Uterus (tissue), 4 donors: ENCODE data around the gene NCAPD3. TPM values are rescaled to one million over a fixed set of nuclear protein-coding genes. Genes with fewer than 3 reads are reported as not detected.

Source experiments
- DNase-seq, 2 donors: peaks; one replicate each; pipeline ENCODE4 v3.0.0-alpha.2; 2019 to 2020
- H3K27ac ChIP-seq, 2 donors: fragments of 200-600 bp; sonication (generic); 1 replicate in 1 of 2; 2 replicates in 1 of 2; pipeline ENCODE4 v1.5.1; 2016 to 2018
- H3K27me3 ChIP-seq, 2 donors: fragments of 200-600 bp; sonication (generic); one replicate each; pipeline ENCODE4 v1.5.1; 2018 to 2019; ENCODE audit warnings: control low read depth in 1 of 2
- H3K36me3 ChIP-seq, 2 donors: fragments of 200-600 bp; sonication (generic); one replicate each; pipeline ENCODE4 v1.5.1; 2019; ENCODE audit warnings: control low read depth in 1 of 2
- H3K4me1 ChIP-seq, 2 donors: fragments of 200-600 bp; sonication (generic); one replicate each; pipeline ENCODE4 v1.5.1; 2018 to 2019; ENCODE audit warnings: control low read depth in 1 of 2
- H3K4me3 ChIP-seq, 2 donors: fragments of 200-600 bp; sonication (generic); 1 replicate in 1 of 2; 2 replicates in 1 of 2; pipeline ENCODE4 v1.5.1; 2018 to 2019; ENCODE audit warnings: mild to moderate bottlenecking in 1 of 2
- H3K9me3 ChIP-seq, 2 donors: fragments of 200-600 bp; sonication (generic); one replicate each; pipeline ENCODE4 v1.5.1; 2019; ENCODE audit warnings: control low read depth in 1 of 2
- CTCF ChIP-seq, 4 experiments: fragments of 200-600 bp in 2 of 4; fragments of 450-650 bp in 2 of 4; sonication (generic) in 2 of 4; IDR thresholded peaks; one replicate each; pipeline ENCODE4 v1.5.1; 2016 to 2019; ENCODE audit warnings: antibody characterized with exemption in 4 of 4, mild to moderate bottlenecking in 2 of 4, moderate library complexity in 1 of 4
- POLR2A ChIP-seq, 2 donors: fragments of 450-650 bp; IDR thresholded peaks; one replicate each; pipeline ENCODE4 v1.6.1; 2016; ENCODE audit warnings: antibody characterized with exemption in 2 of 2, mild to moderate bottlenecking in 1 of 2, moderate library complexity in 1 of 2
- intact Hi-C: fragments of 100-400 bp; cut with DNase I; formaldehyde crosslinking; loops from one replicate; pipeline ENCODE4 v1.15.1; 2023; ENCODE audit warnings: low total_unique reads
- total RNA-seq, 4 donors: library from RNA; depleted of rRNA in 3 of 4; stranded (reverse); fragments of >200 nt in 3 of 4; gene quantifications; one replicate each; pipeline versions ENCODE4 v1.1.0 to v1.2.4, GENCODE V29; 2014 to 2023
- donor health status: DM: yes; HTN: yes; CAD: no.

NCAPD3 gene
- total RNA-seq, 4 donors from 2014 or later, result 6.4 to 27.1 (median 9.9) TPM

GRCh38 chr11:134228625-134229024 is 4.9 kb upstream of the NCAPD3 start:
- Histone ChIP-seq H3K36me3 (no peaks in the 10 kb centered on the region), H3K9me3 (no peaks in the 10 kb centered on the region), H3K4me1 (peaks cover 0 to 9% of the 10 kb centered on the region in 2 donors), H3K27ac (no peak overlapping the region), H3K4me3 (no peak overlapping the region), H3K27me3 (no peaks in the 10 kb centered on the region)
- intact Hi-C loops, result no loop called here
- DNase-seq, result no peak
- TF ChIP-seq CTCF (IDR thresholded peaks at IDR 0.05) (no peak), POLR2A (IDR thresholded peaks at IDR 0.05) (no peak)

GRCh38 chr11:134226806-134227325 is 3.1 kb upstream of the NCAPD3 start:
- intact Hi-C loops, result no loop called here
- Histone ChIP-seq H3K27me3 (no peaks in the 10 kb centered on the region), H3K9me3 (no peaks in the 10 kb centered on the region), H3K36me3 (no peaks in the 10 kb centered on the region), H3K4me1 (peaks cover 0 to 9% of the 10 kb centered on the region in 2 donors), H3K4me3 (no peak overlapping the region), H3K27ac (no peak overlapping the region)
- no peak for DNase-seq
- TF ChIP-seq CTCF (IDR thresholded peaks at IDR 0.05) (no peak), POLR2A (IDR thresholded peaks at IDR 0.05) (no peak)

- intact Hi-C loops, result no loop called here
- TF ChIP-seq POLR2A (IDR thresholded peaks at IDR 0.05), result no peak
- TF ChIP-seq CTCF (IDR thresholded peaks at IDR 0.05), result peak in 1 of 4 experiments; percentile 3
- H3K9me3 ChIP-seq, result no peaks in the 10 kb centered on the region
- no peaks in the 10 kb centered on the region for H3K27me3 ChIP-seq
- H3K4me1 ChIP-seq, result peaks cover 0 to 9% of the 10 kb centered on the region in 2 donors
- peak overlapping the region; percentile 81 to 98 for H3K4me3 ChIP-seq
- H3K27ac ChIP-seq, result peak overlapping the region; percentile 96
- no peaks in the 10 kb centered on the region for H3K36me3 ChIP-seq
- peak; percentile 29 to 39 for DNase-seq
Measured at GRCh38 chr11:134224710-134225664, 1.2 kb upstream of the NCAPD3 start.

- H3K4me3 ChIP-seq, result peak overlapping the region; percentile 81 to 98
- H3K9me3 ChIP-seq, result no peaks in the 10 kb centered on the region
- H3K4me1 ChIP-seq, result peaks cover 0 to 9% of the 10 kb centered on the region in 2 donors
- no peaks in the 10 kb centered on the region for H3K27me3 ChIP-seq
- TF ChIP-seq CTCF (IDR thresholded peaks at IDR 0.05) (no peak), POLR2A (IDR thresholded peaks at IDR 0.05) (no peak)
- intact Hi-C loops, result no loop called here
- H3K27ac ChIP-seq, result peak overlapping the region in 1 of 2 donors; percentile 96
- DNase-seq, result no peak
- no peaks in the 10 kb centered on the region for H3K36me3 ChIP-seq
Measured at GRCh38 chr11:134223121-134223520, 646 bp downstream of the NCAPD3 start.

GRCh38 chr11:134216816-134217215 is 7.0 kb downstream of the NCAPD3 start:
- no peak overlapping the region for H3K4me3 ChIP-seq
- intact Hi-C loops, result loop anchor here (10.0 kb wide), 1 partner anchor 48 kb away; no protein-coding TSS in a partner anchor
- no peak overlapping the region for H3K27ac ChIP-seq
- DNase-seq, result no peak
- H3K9me3 ChIP-seq, result no peaks in the 10 kb centered on the region
- TF ChIP-seq POLR2A (IDR thresholded peaks at IDR 0.05) (no peak), CTCF (IDR thresholded peaks at IDR 0.05) (no peak)
- no peaks in the 10 kb centered on the region for H3K27me3 ChIP-seq
- H3K4me1 ChIP-seq, result no peaks in the 10 kb centered on the region
- H3K36me3 ChIP-seq, result no peaks in the 10 kb centered on the region
